HG02610 (cell line): ENCODE data around the gene SMYD3.
"Not testable (repeated sequence)": the region's sequence is repeated elsewhere in the genome, so short reads cannot be mapped to it uniquely, and the experiment has no call there.

Experiments used
- ATAC-seq: cut with Tn5 transposase; IDR thresholded peaks from one replicate; pipeline ENCODE4 v1.9.1; 2021; ENCODE audit warnings: mild to moderate bottlenecking, moderate library complexity; ENCODE audit not compliant: unreplicated experiment

Gene SMYD3

GRCh38 chr1:245763873-245764331, 743.2 kb downstream of the SMYD3 start:
- ATAC-seq: no peak

GRCh38 chr1:245762396-245762910, 744.6 kb downstream of the SMYD3 start:
- no peak for ATAC-seq

GRCh38 chr1:245760301-245760700, 746.8 kb downstream of the SMYD3 start:
- ATAC-seq: no peak

GRCh38 chr1:245754463-245754961, 752.6 kb downstream of the SMYD3 start:
- ATAC-seq: no peak

GRCh38 chr1:245753807-245754206, 753.3 kb downstream of the SMYD3 start:
- ATAC-seq: no peak

- no peak for ATAC-seq
Observed at GRCh38 chr1:245752561-245752960, 754.5 kb downstream of the SMYD3 start.

- ATAC-seq: no peak
Observed at GRCh38 chr1:245751726-245752470, 755.2 kb downstream of the SMYD3 start.

GRCh38 chr1:245751116-245751515, 756.0 kb downstream of the SMYD3 start:
- no peak for ATAC-seq

GRCh38 chr1:245750261-245750660, 756.8 kb downstream of the SMYD3 start:
- no peak for ATAC-seq

- no peak for ATAC-seq
Observed at GRCh38 chr1:245749053-245749452, 758.0 kb downstream of the SMYD3 start.

- ATAC-seq: no peak
Observed at GRCh38 chr1:245748646-245749045, 758.4 kb downstream of the SMYD3 start.

GRCh38 chr1:245748240-245748639, 758.8 kb downstream of the SMYD3 start:
- ATAC-seq: no peak

- no peak for ATAC-seq
Observed at GRCh38 chr1:245742896-245743295, 764.2 kb downstream of the SMYD3 start.

GRCh38 chr1:245740336-245740735, 766.7 kb downstream of the SMYD3 start:
- ATAC-seq: not testable (repeated sequence)

GRCh38 chr1:245730801-245731200, 776.3 kb downstream of the SMYD3 start:
- ATAC-seq: no peak

- ATAC-seq: not testable (repeated sequence)
Observed at GRCh38 chr1:245728035-245728434, 779.0 kb downstream of the SMYD3 start.

- ATAC-seq: no peak
Observed at GRCh38 chr1:245721488-245721887, 785.6 kb downstream of the SMYD3 start.

- ATAC-seq: no peak
Observed at GRCh38 chr1:245718951-245719350, 788.1 kb downstream of the SMYD3 start.

- ATAC-seq: no peak
Observed at GRCh38 chr1:245718123-245718522, 789.0 kb downstream of the SMYD3 start.

- no peak for ATAC-seq
Observed at GRCh38 chr1:245717611-245718010, 789.5 kb downstream of the SMYD3 start.

- no peak for ATAC-seq
Observed at GRCh38 chr1:245716561-245716960, 790.5 kb downstream of the SMYD3 start.

GRCh38 chr1:245715970-245716369, 791.1 kb downstream of the SMYD3 start:
- ATAC-seq: no peak
